ENCODE measurements around the gene GPS1.

DNA sequence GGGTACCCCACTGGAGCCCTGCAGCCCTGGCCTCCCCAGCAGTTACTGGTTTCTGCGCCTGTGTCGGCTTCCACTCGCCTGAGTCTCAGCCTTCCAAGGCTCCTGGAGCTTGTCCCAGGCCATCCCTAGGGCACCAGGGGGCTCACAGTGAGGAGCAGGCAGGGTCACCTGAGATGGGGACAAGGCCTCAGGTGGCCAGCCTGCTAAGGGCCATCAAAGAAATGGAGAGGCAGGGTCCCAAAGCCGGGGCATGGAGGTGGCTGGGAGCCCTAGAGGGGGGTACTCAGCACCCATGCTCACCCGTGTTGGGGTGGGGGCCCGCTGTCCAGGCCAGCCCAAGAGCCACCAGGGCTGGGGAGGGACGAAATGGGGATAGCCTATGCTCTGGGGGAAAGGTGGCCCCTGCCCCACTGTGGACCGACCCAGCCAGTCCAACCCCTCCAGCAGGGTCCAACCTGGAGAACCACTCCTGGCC is 45.0 kb downstream of the GPS1 start:
- TF ChIP-seq, protein P1, sequence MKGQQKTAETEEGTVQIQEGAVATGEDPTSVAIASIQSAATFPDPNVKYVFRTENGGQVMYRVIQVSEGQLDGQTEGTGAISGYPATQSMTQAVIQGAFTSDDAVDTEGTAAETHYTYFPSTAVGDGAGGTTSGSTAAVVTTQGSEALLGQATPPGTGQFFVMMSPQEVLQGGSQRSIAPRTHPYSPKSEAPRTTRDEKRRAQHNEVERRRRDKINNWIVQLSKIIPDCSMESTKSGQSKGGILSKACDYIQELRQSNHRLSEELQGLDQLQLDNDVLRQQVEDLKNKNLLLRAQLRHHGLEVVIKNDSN (IDR thresholded peaks at IDR 0.05; ENCODE audit: borderline replicate concordance, low read depth), result no peak
- TF ChIP-seq CHD2 (IDR thresholded peaks at IDR 0.05; ENCODE audit: low read length, partially characterized antibody) (no peak), TAF1 (IDR thresholded peaks at IDR 0.05; ENCODE audit: borderline replicate concordance, low read depth, low read length) (no peak), CTCF (IDR thresholded peaks at IDR 0.05) (no peak), SIN3A (IDR thresholded peaks at IDR 0.05; ENCODE audit: borderline replicate concordance, low read depth, low read length) (no peak)

All from SK-N-SH (cell line).